HuH-7 (cell line): ENCODE data around the gene CEP20.
"Not testable (repeated sequence)": the region's sequence is repeated elsewhere in the genome, so short reads cannot be mapped to it uniquely, and the experiment has no call there.

Experiments
- DNase-seq: peaks from one replicate; pipeline ENCODE4 v3.0.0; 2011; ENCODE audit warnings: low spot score

Gene CEP20, protein sequence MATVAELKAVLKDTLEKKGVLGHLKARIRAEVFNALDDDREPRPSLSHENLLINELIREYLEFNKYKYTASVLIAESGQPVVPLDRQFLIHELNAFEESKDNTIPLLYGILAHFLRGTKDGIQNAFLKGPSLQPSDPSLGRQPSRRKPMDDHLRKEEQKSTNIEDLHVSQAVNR

DNA sequence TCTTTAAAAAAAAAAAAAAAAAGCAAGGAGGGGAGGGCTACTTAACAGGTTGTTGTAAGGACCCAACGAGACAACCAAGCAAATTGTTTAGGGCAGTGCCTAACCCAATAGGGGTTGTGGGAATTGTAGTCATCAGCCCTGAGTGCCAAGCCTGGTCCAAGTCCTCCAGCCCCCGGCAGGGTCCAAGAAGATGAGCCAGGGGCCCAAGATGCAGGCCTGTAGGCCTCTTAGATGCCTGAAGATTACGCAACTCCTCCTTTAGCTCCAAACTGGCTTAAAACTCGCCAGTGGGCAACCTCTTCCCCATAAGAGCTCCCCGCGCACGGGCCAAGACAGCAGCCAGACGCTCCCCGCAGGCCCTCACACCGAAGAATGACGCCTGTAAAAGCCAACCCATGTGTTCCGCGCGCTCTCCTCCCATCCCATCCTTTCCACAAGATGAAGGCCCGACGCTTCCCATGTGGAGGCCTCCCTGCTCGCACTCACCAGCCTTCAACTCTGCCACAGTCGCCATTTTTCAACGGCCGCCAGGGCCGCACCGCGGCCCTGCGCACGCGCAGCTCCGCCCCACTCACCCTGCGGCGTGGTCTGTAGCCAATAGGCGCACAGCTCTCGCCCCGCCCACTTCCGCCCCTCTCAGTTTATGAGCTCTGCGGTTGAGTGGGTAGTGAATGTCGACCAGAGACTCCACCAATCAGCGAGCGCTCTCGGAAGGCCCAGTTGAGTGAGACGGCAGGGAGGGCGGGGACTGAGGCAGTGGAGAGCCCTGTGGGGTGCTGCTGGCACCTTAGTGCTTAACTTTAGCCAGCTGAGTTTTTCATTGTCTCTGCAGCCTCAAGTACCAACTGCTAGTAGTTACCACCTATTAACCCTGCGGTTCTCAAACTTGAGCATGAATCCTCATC lies at the start of gene CEP20:
TSS of gene CEP20 (minus strand) at position 532 of the 905 bp plus-strand sequence. CDS start at position 514, 18 bp downstream.
- peak; percentile 99 for DNase-seq

DNA sequence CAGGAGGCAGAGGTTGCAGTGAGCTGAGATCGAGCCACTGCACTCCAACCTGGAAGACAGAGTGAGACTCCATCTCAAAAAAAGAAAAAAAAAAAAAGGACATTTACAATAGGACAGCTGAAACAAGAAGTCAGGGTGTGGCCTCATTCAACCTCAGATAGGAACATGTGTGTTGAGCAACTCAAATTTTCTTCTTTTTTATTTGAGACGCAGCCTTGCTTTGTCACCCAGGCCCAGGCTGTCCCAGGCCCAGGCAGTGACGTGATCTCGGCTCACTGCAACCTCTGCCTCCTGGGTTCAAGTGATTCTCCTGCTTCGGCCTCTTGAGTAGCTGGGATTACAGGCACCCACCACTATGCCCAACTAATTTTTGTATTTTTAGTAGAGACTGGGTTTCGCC lies 48.4 kb upstream of the CEP20 start:
- DNase-seq, result not testable (repeated sequence)

DNA sequence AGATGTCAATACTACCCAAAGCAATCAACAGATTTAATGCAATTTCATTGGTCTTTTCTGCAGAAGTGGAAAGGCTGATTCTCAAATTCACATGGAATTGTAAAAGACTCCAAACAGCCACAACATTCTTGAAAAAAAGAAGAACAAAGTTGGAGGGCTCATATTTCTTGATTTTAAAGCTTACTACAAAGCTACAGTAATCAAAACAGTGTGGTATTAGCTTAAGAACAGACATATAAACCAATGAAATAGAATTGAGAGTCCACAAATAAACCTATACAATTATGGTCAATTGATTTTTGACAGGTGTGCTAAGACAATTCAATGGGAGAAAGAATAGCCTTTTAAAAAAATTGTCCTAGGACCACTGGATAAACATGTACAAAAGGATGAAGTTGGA lies 46.6 kb upstream of the CEP20 start:
- DNase-seq, result no peak

- no peak for DNase-seq
These were observed 45.4 kb upstream of the CEP20 start for GRCh38 chr16:15933781-15934180.

- no peak for DNase-seq
These were observed 44.5 kb upstream of the CEP20 start for GRCh38 chr16:15932939-15933338.

- DNase-seq, result no peak
These were observed 40.1 kb upstream of the CEP20 start for GRCh38 chr16:15928261-15929104.

DNA sequence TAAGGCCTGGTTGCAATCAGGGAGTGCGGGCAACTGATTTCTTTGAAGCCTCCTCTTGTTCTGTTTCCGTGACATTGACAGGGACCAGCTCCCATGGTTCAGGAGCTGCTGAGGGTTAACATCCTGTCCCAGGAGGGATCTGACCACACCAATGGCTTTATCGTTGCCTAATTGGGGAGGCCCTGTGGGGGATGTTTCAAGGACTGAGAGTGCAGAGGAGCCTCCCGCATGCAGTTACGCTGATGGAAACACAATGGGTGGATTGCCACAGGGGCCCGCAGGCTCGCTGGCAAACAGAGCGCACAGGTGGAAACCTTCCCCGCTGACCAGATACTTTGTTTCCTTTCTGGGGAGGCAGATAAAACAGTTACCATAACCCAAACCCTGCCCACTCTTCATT lies 37.2 kb upstream of the CEP20 start:
- no peak for DNase-seq

DNA sequence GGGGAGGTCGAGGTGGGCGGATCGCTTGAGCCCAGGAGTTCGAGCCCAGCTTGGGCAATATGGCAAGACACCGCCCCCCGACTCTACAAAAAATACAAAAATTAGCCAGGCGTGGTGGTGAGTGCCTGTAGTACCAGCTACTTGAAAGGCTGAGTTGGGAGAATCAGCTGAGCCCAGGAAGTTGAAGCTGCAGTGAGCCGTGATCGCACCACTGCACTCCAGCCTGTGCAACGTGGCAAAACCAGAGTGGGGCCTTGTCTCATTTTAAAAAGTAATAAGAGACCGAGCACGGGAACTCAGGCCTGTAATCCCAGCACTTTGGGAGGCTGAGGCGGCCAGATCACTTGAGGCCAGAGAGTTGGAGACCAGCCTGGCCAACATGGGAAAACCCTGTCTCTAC lies 36.6 kb upstream of the CEP20 start:
- no peak for DNase-seq

- DNase-seq, result no peak
These were observed 30.9 kb upstream of the CEP20 start for GRCh38 chr16:15919331-15919730.

GRCh38 chr16:15918314-15918713 lies 29.9 kb upstream of the CEP20 start:
- DNase-seq, result not testable (repeated sequence)

GRCh38 chr16:15916323-15916722 lies 27.9 kb upstream of the CEP20 start:
- DNase-seq, result no peak

GRCh38 chr16:15915555-15916081 lies 27.2 kb upstream of the CEP20 start:
- DNase-seq, result no peak

DNA sequence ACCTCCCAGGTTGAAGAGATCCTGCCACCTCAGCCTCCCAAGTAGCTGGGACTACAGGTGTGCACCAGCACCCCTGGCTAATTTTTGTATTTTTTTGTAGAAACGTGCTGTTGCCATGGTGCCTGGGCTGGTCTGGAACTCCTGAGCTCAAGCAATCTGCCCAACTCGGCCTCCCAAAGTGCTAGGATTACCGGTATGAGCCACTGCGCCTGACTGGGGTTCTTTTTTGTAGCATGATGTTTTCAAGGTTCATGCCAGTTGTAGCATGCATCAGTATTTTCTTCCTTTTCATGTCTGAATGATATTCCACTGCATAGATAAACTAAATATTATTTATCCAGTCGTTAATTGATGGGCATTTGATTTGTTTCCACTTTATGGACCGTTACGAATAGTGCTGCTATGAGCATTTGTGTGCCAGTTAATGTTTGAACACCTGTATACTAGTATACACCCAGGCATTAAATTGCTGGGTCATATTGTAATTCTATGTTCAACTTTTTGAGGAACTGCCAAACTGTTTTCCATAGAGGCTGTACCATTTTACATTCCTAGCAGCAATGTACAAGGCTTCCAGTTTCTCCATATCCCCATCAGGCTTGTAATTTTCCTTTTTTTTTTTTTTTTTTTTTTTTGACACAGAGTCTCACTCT lies 24.8 kb upstream of the CEP20 start:
- no peak for DNase-seq

- DNase-seq, result no peak
These were observed 22.8 kb upstream of the CEP20 start for GRCh38 chr16:15911198-15911597.

- DNase-seq, result peak; percentile 63
These were observed 19.6 kb upstream of the CEP20 start for GRCh38 chr16:15907863-15908478.

- DNase-seq, result no peak
These were observed 18.0 kb upstream of the CEP20 start for GRCh38 chr16:15906439-15906838.

GRCh38 chr16:15903960-15904359 lies 15.6 kb upstream of the CEP20 start:
- DNase-seq, result no peak

DNA sequence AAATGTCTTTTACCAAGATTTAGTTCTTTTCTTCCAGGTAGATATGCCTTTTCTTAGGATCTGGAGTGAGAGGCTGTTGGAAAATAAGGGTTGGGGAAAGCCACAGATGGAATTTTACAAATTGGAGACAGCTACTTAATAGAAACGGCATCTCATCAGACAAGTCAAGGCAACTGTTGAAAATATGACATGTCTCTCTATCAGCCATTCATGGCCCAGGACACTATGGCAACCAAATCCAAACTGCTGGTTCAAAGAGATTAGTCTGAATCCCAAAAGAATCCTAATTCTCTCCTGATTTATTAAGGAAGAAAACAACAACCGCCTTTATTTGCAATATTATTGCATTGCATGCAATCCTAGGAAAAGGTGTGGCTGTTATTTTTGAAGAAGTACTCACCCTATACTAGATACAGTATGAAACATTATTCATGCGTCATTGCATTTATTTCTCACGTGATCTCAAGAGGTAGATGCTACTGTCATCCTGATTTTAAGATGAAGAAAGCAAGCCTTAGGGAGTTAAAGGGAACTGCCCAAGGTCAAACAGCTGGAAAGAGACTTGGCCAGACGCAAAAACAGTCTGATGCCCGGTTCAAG lies 12.6 kb upstream of the CEP20 start:
- DNase-seq, result no peak

- DNase-seq, result no peak
These were observed 12.0 kb upstream of the CEP20 start for GRCh38 chr16:15900357-15900756.

DNA sequence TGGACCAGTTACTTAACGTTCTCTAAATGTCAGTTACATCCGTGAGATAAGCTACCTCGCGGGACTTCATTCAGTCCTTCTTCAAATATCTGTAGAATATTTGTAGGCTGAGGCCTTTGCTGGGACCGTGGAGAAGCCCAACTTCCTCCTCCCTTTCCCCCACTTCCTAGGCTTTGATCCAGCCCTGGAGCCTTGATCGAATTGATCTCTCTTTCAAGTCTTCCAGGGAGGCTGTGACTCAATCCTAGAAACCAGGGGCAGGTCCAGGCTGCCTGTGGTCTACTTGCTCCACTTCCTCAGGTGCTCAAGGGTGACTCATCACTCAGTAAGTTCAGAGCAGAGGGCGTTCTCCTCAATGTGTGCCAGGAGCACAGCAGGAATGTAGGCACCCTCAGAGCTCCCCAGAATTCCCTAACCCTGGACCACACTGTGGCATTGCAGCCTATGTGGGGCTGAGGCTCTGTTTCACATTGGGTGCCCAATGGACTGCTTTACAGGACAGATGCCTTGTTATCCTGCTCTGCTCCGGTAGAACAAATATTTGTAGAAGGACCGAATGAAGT lies 11.2 kb upstream of the CEP20 start:
- DNase-seq, result peak; percentile 43

GRCh38 chr16:15898654-15899053 lies 10.3 kb upstream of the CEP20 start:
- no peak for DNase-seq
